K562 (cell line): Measurements from ENCODE around the gene SAMD4A. TPM values are rescaled to one million over a fixed set of nuclear protein-coding genes. Genes with fewer than 3 reads are reported as not detected.

Experiments used
- ATAC-seq: fragments of 200-7000 bp; cut with Tn5 transposase; 3 replicates; pipeline ENCODE4 v1.9.1; 2020; ENCODE audit warnings: moderate library complexity
- BruUV-seq: library from RNA; stranded (reverse); fragments of 400-500 nt; replicated peaks from 2 replicates; lab custom pipeline; 2021; lab: Mats Ljungman, UMichigan
- CTCF ChIA-PET: fragments of 300-600 bp; formaldehyde crosslinking; extraction: SDS; loops from one replicate; lab custom pipeline; 2021; ENCODE audit warnings: low intra/inter-chr PET ratio; lab: Yijun Ruan, JAX
- POLR2A ChIA-PET: fragments of 300-600, 350-650 bp; sonication (Branson Sonifier 250); formaldehyde crosslinking; extraction: SDS; loops from one replicate; lab custom pipeline; 2021; ENCODE audit warnings: antibody characterized with exemption, inconsistent platforms; lab: Yijun Ruan, JAX
- DNase-seq, 4 experiments: peaks; one replicate each; pipeline versions ENCODE4 v3.0.0 to v3.0.0-alpha.2; 2011 to 2018; ENCODE audit warnings: low spot score in 3 of 4, mixed read lengths in 3 of 4; ENCODE audit errors: extremely low read depth in 1 of 4
- FAIRE-seq: peaks from 2 replicates; lab custom pipeline; 2011; peaks lifted over from hg19 to GRCh38; lab: Jason Lieb, UNC
- H2AFZ ChIP-seq: 2 replicates; pipeline ENCODE4 v1.6.0; 2011; ENCODE audit warnings: low read depth, low read length, control low read depth, inconsistent platforms
- H3K27ac ChIP-seq: fragments of 200-600 bp; 3 replicates; pipeline ENCODE4 v1.8.0; 2011; ENCODE audit warnings: low read depth, mild to moderate bottlenecking, control low read depth, inconsistent platforms, low read length, moderate library complexity, mixed read lengths; ENCODE audit errors: extremely low read depth
- H3K27me3 ChIP-seq, 2 experiments: fragments of 300-600 bp in 1 of 2; 2 replicates in 1 of 2; 3 replicates in 1 of 2; pipeline versions ENCODE4 v1.6.0 to v1.8.0; 2011; ENCODE audit warnings: inconsistent platforms in 2 of 2, low read length in 2 of 2, mild to moderate bottlenecking in 1 of 2, mixed read lengths in 1 of 2, moderate library complexity in 1 of 2; ENCODE audit not compliant: control insufficient read depth in 2 of 2, insufficient read depth in 2 of 2
- H3K36me3 ChIP-seq: fragments of 300-600 bp; 3 replicates; pipeline ENCODE4 v1.8.0; 2011; ENCODE audit warnings: mild to moderate bottlenecking, low read length, inconsistent platforms; ENCODE audit not compliant: control insufficient read depth, insufficient read depth
- H3K4me1 ChIP-seq, 2 experiments: fragments of 200-600 bp in 1 of 2; replicated peaks in 1 of 2; 2 replicates in 1 of 2; 3 replicates in 1 of 2; pipeline versions ENCODE4 v1.5.1 to v1.8.0; 2011; ENCODE audit warnings: inconsistent platforms in 2 of 2, low read length in 2 of 2, mild to moderate bottlenecking in 1 of 2, mixed read lengths in 1 of 2, moderate library complexity in 1 of 2; ENCODE audit not compliant: control insufficient read depth in 2 of 2, insufficient read depth in 2 of 2
- H3K4me2 ChIP-seq: 2 replicates; pipeline ENCODE4 v1.6.1; 2011; ENCODE audit warnings: low read length, control low read depth, inconsistent platforms, mixed read lengths; ENCODE audit not compliant: insufficient read depth
- H3K4me3 ChIP-seq: fragments of 200-600 bp; sonication (generic), shearing (Covaris generic); 2 replicates; pipeline ENCODE4 v1.5.1; 2016; ENCODE audit warnings: control low read depth, inconsistent platforms
- H3K79me2 ChIP-seq: fragments of 200-600 bp; 3 replicates; pipeline ENCODE4 v1.8.0; 2011; ENCODE audit warnings: low read length, inconsistent platforms; ENCODE audit not compliant: control insufficient read depth, insufficient read depth
- H3K9ac ChIP-seq, 2 experiments: 2 replicates each; pipeline versions ENCODE4 v1.6.0 to v1.6.1; 2011; ENCODE audit warnings: low read depth in 2 of 2, low read length in 2 of 2, control low read depth in 1 of 2, inconsistent platforms in 1 of 2, mild to moderate bottlenecking in 1 of 2, mixed read lengths in 1 of 2; ENCODE audit not compliant: insufficient read depth in 1 of 2
- H3K9me1 ChIP-seq: one replicate; pipeline ENCODE4 v1.6.0; 2011; ENCODE audit warnings: inconsistent platforms, mild to moderate bottlenecking, low read length, moderate library complexity; ENCODE audit not compliant: control insufficient read depth, insufficient read depth
- H3K9me3 ChIP-seq: replicated peaks from 2 replicates; pipeline ENCODE4 v1.5.1; 2011; ENCODE audit warnings: low read depth, low read length, inconsistent platforms; ENCODE audit not compliant: control insufficient read depth, insufficient read depth
- H4K20me1 ChIP-seq: replicated peaks from 2 replicates; pipeline ENCODE4 v1.6.1; 2011; ENCODE audit warnings: low read length, inconsistent platforms, mixed read lengths; ENCODE audit not compliant: control insufficient read depth, insufficient read depth
- BACH1 ChIP-seq: fragments of 200-800 bp; sonication (Bioruptor generic); IDR thresholded peaks from 2 replicates; pipeline ENCODE4 v1.6.1; 2016; ENCODE audit warnings: missing genetic modification characterization, missing compliant biosample characterization
- BMI1 ChIP-seq: fragments of 150-350 bp; IDR thresholded peaks from 2 replicates; pipeline ENCODE4 v1.6.1; 2014; ENCODE audit warnings: low read length
- C11orf30 ChIP-seq: fragments of 450-650 bp; IDR thresholded peaks from 2 replicates; pipeline ENCODE4 v1.6.1; 2016; ENCODE audit warnings: low read depth, mild to moderate bottlenecking
- NFXL1 ChIP-seq: fragments of 450-650 bp; formaldehyde crosslinking; IDR thresholded peaks from 2 replicates; pipeline ENCODE4 v1.4.0; 2021; ENCODE audit warnings: mild to moderate bottlenecking
- NR2C2 ChIP-seq, 2 experiments: fragments of 200-800 bp in 1 of 2; sonication (Bioruptor generic) in 1 of 2; sonication (generic) in 1 of 2; formaldehyde crosslinking in 1 of 2; IDR thresholded peaks; 2 replicates each; pipeline versions ENCODE4 v1.6.1 to v1.8.0; 2016 to 2022; ENCODE audit warnings: mild to moderate bottlenecking in 1 of 2, missing compliant biosample characterization in 1 of 2, missing genetic modification characterization in 1 of 2, missing genetic modification reagents in 1 of 2
- NR4A1 ChIP-seq, 2 experiments: fragments of 250-450 bp in 1 of 2; fragments of 450-650 bp in 1 of 2; sonication (Bioruptor Pico) in 1 of 2; IDR thresholded peaks; 2 replicates each; pipeline versions ENCODE4 v1.4.0 to v1.6.1; 2016 to 2020; ENCODE audit warnings: mild to moderate bottlenecking in 2 of 2, missing compliant biosample characterization in 1 of 2, missing genetic modification characterization in 1 of 2, moderate library complexity in 1 of 2
- RBM25 ChIP-seq: fragments of 200-400 bp; formaldehyde crosslinking; IDR thresholded peaks from 2 replicates; pipeline ENCODE4 v1.6.1; 2018; ENCODE audit warnings: low read length, low read depth, moderate library complexity; ENCODE audit not compliant: severe bottlenecking
- ZNF134 ChIP-seq: fragments of 250-450 bp; sonication (Bioruptor Pico); conservative IDR thresholded peaks from 2 replicates; pipeline ENCODE4 v1.4.0; 2020
- WGBS: fragments of 100-300 bp; shearing (Covaris generic); methylation state at CpG from one replicate; pipeline ENCODE4 v1.1.6; 2016; ENCODE audit warnings: low coverage, mixed read lengths; ENCODE audit not compliant: insufficient coverage; ENCODE audit errors: missing lambda C conversion rate; 5-methylcytosine and 5-hydroxymethylcytosine counted together
- in situ Hi-C: fragments of 300-500 bp; cut with MboI; formaldehyde crosslinking; loops from 4 replicates; pipeline ENCODE4 v1.15.0; 2018; ENCODE audit warnings: inconsistent platforms, mixed read lengths
- intact Hi-C: fragments of 100-400 bp; cut with micrococcal nuclease; formaldehyde crosslinking; loops from 2 replicates; pipeline ENCODE4 v1.14.2; 2022
- polyA plus RNA-seq, 8 experiments: library from polyadenylated mRNA; depleted of rRNA in 4 of 8; stranded (reverse) in 5 of 8; unstranded in 3 of 8; fragments of >200 nt; fragmentation: Nextera tagmentation in 2 of 8; fragmentation: Illumina TruSeq in 1 of 8; extraction: Ambion mirVana in 2 of 8; extraction: Trizol in 1 of 8; gene quantifications; 2 replicates each; pipeline versions ENCODE4 v1.2.1 to v1.2.3, GENCODE V29; 2011 to 2014; ENCODE audit warnings: inconsistent platforms in 1 of 8, missing spikeins in 1 of 8
- total RNA-seq, 7 experiments: library from RNA; depleted of rRNA in 6 of 7; stranded (reverse); fragments of >200 nt in 6 of 7; fragmentation: Illumina TruSeq in 2 of 7; extraction: Trizol in 2 of 7; gene quantifications; 2 replicates each; pipeline versions ENCODE4 v1.2.1 to v1.2.3, GENCODE V29; 2011 to 2021; ENCODE audit warnings: low replicate concordance in 1 of 7
- TF ChIP-seq, protein P1 (sequence below), 2 experiments: fragments of 450-650 bp in 1 of 2; IDR thresholded peaks; 2 replicates each; pipeline ENCODE4 v1.6.1; 2011 to 2017; ENCODE audit warnings: low read depth in 2 of 2, antibody characterized with exemption in 1 of 2, borderline replicate concordance in 1 of 2, low read length in 1 of 2, mild to moderate bottlenecking in 1 of 2, mixed read lengths in 1 of 2; ENCODE audit not compliant: control insufficient read depth in 1 of 2
- TF ChIP-seq, protein P2 (sequence below): sonication (generic); formaldehyde crosslinking; IDR thresholded peaks from 2 replicates; pipeline ENCODE4 v1.4.0; 2020; ENCODE audit warnings: mild to moderate bottlenecking, missing genetic modification reagents
- TF ChIP-seq, protein P3 (sequence below): sonication (generic); formaldehyde crosslinking; IDR thresholded peaks from 2 replicates; pipeline ENCODE4 v1.8.1; 2023; ENCODE audit warnings: mild to moderate bottlenecking, missing genetic modification reagents

Gene SAMD4A
- total and polyA plus RNA-seq, 9 of the 15 experiments (the other 6 are each of a cell fraction or from before 2014, with no cell fraction given), result 0.66 to 6.8 (median 3.3) TPM

DNA sequence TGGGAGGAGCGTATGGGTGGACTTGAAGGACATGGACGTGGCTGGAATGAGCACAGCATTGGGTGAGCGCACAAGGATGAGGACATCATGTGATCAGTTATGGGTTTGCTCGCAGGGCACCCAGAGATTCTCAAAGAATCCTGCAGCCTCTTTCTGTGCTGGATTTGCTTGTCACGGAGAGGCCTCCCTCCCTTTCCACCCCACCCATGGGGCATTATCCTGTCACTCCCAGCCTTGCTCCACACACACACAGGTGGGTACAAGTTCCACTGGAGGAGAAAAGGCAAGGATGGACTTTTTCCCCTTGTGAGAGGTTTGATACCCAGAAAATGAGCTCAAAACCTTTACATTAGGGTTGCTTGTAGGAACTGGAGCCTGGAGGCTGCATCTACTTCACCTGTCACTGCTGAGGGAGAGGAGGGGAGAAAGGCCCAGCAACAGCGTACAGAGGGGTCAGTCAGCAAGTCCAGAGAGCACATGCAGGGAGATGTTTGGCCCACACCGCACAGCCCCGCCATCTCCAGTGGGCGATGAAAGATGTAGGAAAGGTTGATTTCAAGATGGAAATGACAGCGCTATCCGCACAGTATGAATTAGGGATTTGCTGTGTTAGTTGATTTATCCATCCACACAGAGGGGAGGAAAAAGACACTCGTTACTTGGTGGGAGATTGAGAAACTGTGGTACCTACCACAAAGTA lies 223.0 kb downstream of the SAMD4A start (continued):
- TF ChIP-seq, protein P1, sequence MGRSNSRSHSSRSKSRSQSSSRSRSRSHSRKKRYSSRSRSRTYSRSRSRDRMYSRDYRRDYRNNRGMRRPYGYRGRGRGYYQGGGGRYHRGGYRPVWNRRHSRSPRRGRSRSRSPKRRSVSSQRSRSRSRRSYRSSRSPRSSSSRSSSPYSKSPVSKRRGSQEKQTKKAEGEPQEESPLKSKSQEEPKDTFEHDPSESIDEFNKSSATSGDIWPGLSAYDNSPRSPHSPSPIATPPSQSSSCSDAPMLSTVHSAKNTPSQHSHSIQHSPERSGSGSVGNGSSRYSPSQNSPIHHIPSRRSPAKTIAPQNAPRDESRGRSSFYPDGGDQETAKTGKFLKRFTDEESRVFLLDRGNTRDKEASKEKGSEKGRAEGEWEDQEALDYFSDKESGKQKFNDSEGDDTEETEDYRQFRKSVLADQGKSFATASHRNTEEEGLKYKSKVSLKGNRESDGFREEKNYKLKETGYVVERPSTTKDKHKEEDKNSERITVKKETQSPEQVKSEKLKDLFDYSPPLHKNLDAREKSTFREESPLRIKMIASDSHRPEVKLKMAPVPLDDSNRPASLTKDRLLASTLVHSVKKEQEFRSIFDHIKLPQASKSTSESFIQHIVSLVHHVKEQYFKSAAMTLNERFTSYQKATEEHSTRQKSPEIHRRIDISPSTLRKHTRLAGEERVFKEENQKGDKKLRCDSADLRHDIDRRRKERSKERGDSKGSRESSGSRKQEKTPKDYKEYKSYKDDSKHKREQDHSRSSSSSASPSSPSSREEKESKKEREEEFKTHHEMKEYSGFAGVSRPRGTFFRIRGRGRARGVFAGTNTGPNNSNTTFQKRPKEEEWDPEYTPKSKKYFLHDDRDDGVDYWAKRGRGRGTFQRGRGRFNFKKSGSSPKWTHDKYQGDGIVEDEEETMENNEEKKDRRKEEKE (IDR thresholded peaks at IDR 0.05; ENCODE audit: borderline replicate concordance in 1 of 2, control insufficient read depth in 1 of 2, low read depth in 2 of 2, low read length in 1 of 2), result no peak
- TF ChIP-seq BMI1 (no peak), ZNF134 (no peak), BACH1 (tag) (no peak)
- TF ChIP-seq, all 486 proteins: peak for 0

DNA sequence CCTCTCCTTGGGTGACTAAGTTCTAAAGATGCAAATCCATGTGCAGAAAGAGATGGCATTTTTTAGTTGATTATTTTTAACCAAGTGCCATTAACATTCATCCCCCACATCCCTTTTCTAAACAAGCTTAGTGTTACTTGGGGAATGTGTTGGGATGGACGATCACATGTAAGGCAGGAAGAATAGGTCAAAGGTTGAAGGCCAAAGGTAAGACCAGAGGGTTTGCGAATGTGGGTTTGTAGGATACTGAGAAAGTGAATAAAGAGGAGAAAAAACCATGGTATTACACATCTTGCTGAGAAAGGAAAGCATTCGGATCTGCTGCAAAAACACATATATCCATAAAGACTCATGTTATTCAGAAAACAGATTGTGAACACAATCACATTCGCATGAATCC lies 224.1 kb downstream of the SAMD4A start:
- ATAC-seq, result no peak
- Histone ChIP-seq H3K36me3 (no peaks in the 10 kb centered on the region), H3K9me1 (no peaks in the 10 kb centered on the region), H3K79me2 (no peaks in the 10 kb centered on the region), H3K27ac (no peak overlapping the region), H3K9ac (no peak overlapping the region), H3K4me3 (no peak overlapping the region), H2AFZ (no peak overlapping the region), H3K4me2 (no peak overlapping the region), H3K4me1 (no peaks in the 10 kb centered on the region), H3K9me3 (0 out of 2 replicates have a peak, but pooled peaks cover 2% of the 10 kb centered on the region), H3K27me3 (no peaks in the 10 kb centered on the region), H4K20me1 (no peaks in the 10 kb centered on the region)
- WGBS, result 84% methylated on average over 3 of the region's 4 CpGs
- no peak for DNase-seq
- intact Hi-C loops (no loop called here), in situ Hi-C loops (loop anchor here (25.0 kb wide), 1 partner anchor 1254 kb away; no protein-coding TSS in a partner anchor)
- ChIA-PET POLR2A (interaction anchor here (0.6 kb wide), 1 partner anchor 8 kb away, joined by 3 read pairs; no protein-coding TSS in a partner anchor), CTCF (no interaction called here)
- BruUV-seq, result no TSS peak
- no peak for FAIRE-seq
- TF ChIP-seq, protein P2, sequence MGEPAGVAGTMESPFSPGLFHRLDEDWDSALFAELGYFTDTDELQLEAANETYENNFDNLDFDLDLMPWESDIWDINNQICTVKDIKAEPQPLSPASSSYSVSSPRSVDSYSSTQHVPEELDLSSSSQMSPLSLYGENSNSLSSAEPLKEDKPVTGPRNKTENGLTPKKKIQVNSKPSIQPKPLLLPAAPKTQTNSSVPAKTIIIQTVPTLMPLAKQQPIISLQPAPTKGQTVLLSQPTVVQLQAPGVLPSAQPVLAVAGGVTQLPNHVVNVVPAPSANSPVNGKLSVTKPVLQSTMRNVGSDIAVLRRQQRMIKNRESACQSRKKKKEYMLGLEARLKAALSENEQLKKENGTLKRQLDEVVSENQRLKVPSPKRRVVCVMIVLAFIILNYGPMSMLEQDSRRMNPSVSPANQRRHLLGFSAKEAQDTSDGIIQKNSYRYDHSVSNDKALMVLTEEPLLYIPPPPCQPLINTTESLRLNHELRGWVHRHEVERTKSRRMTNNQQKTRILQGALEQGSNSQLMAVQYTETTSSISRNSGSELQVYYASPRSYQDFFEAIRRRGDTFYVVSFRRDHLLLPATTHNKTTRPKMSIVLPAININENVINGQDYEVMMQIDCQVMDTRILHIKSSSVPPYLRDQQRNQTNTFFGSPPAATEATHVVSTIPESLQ (CRISPR knock-in tag), result no peak
- TF ChIP-seq NR2C2 (CRISPR knock-in tag; IDR thresholded peaks at IDR 0.05) (no peak), NR2C2 (tag; IDR thresholded peaks at IDR 0.05) (peak; percentile 59), C11orf30 (no peak), NR4A1 (CRISPR knock-in tag; IDR thresholded peaks at IDR 0.05) (no peak), NR4A1 (tag; IDR thresholded peaks at IDR 0.05) (no peak), NFXL1 (CRISPR knock-in tag) (no peak), BACH1 (tag) (no peak), RBM25 (no peak)
- TF ChIP-seq, protein P3, sequence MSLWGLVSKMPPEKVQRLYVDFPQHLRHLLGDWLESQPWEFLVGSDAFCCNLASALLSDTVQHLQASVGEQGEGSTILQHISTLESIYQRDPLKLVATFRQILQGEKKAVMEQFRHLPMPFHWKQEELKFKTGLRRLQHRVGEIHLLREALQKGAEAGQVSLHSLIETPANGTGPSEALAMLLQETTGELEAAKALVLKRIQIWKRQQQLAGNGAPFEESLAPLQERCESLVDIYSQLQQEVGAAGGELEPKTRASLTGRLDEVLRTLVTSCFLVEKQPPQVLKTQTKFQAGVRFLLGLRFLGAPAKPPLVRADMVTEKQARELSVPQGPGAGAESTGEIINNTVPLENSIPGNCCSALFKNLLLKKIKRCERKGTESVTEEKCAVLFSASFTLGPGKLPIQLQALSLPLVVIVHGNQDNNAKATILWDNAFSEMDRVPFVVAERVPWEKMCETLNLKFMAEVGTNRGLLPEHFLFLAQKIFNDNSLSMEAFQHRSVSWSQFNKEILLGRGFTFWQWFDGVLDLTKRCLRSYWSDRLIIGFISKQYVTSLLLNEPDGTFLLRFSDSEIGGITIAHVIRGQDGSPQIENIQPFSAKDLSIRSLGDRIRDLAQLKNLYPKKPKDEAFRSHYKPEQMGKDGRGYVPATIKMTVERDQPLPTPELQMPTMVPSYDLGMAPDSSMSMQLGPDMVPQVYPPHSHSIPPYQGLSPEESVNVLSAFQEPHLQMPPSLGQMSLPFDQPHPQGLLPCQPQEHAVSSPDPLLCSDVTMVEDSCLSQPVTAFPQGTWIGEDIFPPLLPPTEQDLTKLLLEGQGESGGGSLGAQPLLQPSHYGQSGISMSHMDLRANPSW (CRISPR knock-in tag), result no peak
